Neural crest cell (in vitro differentiated cells): Measurements from ENCODE around the gene SCUBE1. TPM values are rescaled to one million over a fixed set of nuclear protein-coding genes. Genes with fewer than 3 reads are reported as not detected.

ENCODE experiments used
- DNase-seq: peaks from one replicate; pipeline ENCODE4 v3.0.0; 2021; ENCODE audit warnings: low read depth, mixed read lengths, low spot score
- H3K27ac Mint-ChIP-seq: one replicate; pipeline ENCODE4 v1.8.0; 2021; ENCODE audit warnings: mild to moderate bottlenecking, mixed read lengths; ENCODE audit not compliant: unreplicated experiment
- H3K27me3 Mint-ChIP-seq: 2 replicates; pipeline ENCODE4 v1.8.0; 2021; ENCODE audit warnings: low read depth, mild to moderate bottlenecking, mixed read lengths
- H3K36me3 Mint-ChIP-seq: 2 replicates; pipeline ENCODE4 v1.8.0; 2021; ENCODE audit warnings: low read depth, mild to moderate bottlenecking, mixed read lengths
- H3K4me1 Mint-ChIP-seq: 2 replicates; pipeline ENCODE4 v1.8.0; 2021; ENCODE audit warnings: mixed read lengths
- H3K4me3 Mint-ChIP-seq: one replicate; pipeline ENCODE4 v1.8.0; 2021; ENCODE audit warnings: mild to moderate bottlenecking, mixed read lengths
- H3K9me3 Mint-ChIP-seq: 2 replicates; pipeline ENCODE4 v1.8.0; 2021; ENCODE audit warnings: mixed read lengths
- long read RNA-seq: library from polyadenylated mRNA; unstranded; transcript quantifications from one replicate; pipeline ENCODE4 v2.0.0, GENCODE V29; 2020
- total RNA-seq: library from RNA; stranded (reverse); gene quantifications from 2 replicates; pipeline ENCODE4 v1.2.1, GENCODE V29; 2021
- TF ChIP-seq, protein P1 (sequence below): fragments of 200-600 bp; sonication (generic); conservative IDR thresholded peaks from 2 replicates; pipeline ENCODE4 v1.5.0; 2021; ENCODE audit warnings: antibody characterized with exemption, mild to moderate bottlenecking

Gene SCUBE1
- total RNA-seq = 10.6 and 12.1 TPM in 2 replicates
- long read RNA-seq, partial matches to known transcripts = 0 of 1 reads
- long read RNA-seq, other reads (novel, unspliced or antisense) = 1 of 1 reads

DNA sequence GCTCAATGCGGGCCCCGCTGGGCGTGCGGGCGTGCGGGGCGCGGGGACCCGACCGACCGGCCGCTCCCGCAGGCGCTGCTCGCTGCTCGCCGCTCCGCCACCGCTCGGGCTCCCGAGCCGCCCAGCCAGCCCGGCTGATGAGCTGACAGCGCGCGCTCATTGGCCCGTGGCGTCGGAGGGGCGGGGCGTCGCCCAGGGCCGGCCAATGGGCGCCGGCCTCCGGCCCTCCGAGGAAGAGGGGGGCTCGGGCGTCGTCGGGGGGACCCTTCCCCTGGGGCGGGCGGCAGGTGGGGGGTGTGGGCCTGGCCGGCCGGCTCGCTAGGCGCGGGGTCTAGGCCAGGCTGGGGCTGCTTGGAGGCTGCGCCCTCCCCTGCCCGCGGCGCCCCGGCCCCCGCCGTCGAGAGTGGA, at the start of gene SCUBE1:
TSS of gene SCUBE1 (minus strand) at position 111 of the 408 bp plus-strand sequence. CDS start 111 bp downstream, outside the sequence.
- H3K36me3 Mint-ChIP-seq = no peaks in the 10 kb centered on the region
- peaks cover 75% of the 10 kb centered on the region for H3K27me3 Mint-ChIP-seq
- H3K4me1 Mint-ChIP-seq = peaks cover 12% of the 10 kb centered on the region
- DNase-seq = peak; percentile 65
- peak within 1 kb of the TSS; percentile 75 for H3K4me3 Mint-ChIP-seq
- H3K9me3 Mint-ChIP-seq = no peaks in the 10 kb centered on the region
- TF ChIP-seq, protein P1, sequence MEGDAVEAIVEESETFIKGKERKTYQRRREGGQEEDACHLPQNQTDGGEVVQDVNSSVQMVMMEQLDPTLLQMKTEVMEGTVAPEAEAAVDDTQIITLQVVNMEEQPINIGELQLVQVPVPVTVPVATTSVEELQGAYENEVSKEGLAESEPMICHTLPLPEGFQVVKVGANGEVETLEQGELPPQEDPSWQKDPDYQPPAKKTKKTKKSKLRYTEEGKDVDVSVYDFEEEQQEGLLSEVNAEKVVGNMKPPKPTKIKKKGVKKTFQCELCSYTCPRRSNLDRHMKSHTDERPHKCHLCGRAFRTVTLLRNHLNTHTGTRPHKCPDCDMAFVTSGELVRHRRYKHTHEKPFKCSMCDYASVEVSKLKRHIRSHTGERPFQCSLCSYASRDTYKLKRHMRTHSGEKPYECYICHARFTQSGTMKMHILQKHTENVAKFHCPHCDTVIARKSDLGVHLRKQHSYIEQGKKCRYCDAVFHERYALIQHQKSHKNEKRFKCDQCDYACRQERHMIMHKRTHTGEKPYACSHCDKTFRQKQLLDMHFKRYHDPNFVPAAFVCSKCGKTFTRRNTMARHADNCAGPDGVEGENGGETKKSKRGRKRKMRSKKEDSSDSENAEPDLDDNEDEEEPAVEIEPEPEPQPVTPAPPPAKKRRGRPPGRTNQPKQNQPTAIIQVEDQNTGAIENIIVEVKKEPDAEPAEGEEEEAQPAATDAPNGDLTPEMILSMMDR = no peak
- no peak within 1 kb of the TSS for H3K27ac Mint-ChIP-seq

DNA sequence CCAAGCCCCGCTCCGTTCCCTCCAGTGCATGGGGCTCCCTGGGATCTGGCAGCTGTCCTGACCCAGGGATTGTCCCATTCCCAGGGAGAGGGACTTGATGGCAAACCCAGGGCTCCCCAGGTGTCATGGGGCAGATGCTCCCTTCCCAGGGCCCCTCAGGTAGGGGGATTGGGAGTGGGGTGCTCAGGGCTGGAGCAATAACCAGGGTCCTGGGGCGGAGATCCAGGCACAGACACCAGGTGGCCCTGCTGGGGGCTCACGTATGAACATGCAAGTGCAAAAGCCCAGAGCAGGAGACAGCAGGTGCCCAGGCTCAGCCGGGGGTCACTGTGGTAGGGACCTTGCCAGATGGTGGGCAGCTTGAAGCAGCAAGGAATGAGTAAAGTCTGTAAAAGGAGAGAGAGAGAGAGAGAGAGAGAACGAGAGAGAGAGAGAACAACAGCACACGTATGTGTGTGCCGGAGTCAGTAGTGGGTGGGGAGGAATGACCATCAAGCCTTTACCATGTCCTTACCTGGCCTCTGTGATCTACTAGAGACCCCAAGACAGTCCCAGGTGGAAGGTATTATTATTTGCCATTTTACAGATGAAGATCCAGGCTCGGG, 49.3 kb upstream of the SCUBE1 start:
- H3K4me3 Mint-ChIP-seq = no peak overlapping the region

DNA sequence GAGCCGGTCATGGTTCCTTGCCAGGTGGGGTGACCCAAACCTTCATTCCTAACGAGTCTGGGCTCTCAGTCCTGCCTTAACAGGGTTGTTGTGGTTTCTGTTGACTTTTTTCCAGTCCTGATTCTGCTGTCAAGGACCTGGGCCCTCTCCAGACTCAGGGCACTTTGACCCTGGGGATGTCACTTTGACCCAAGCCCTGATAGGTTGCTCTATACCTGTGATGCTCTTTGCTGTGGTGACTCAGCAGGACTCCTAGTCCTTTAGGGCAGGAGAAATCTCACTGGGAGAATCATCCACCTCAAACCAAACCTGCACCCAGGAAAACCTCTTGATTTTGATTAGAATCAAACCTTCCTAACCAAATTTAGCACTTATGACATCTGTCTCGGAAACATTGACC, 48.1 kb upstream of the SCUBE1 start:
- Mint-ChIP-seq H3K27me3 (peaks cover 21% of the 10 kb centered on the region), H3K4me1 (peaks cover 16% of the 10 kb centered on the region), H3K27ac (peak overlapping the region; percentile 86), H3K36me3 (no peaks in the 10 kb centered on the region), H3K4me3 (no peak overlapping the region), H3K9me3 (peaks cover 4% of the 10 kb centered on the region)
- TF ChIP-seq, protein P1 = no peak
- no peak for DNase-seq

More for the DNA sequence above, 49.3 kb upstream of the SCUBE1 start:
- Mint-ChIP-seq H3K27ac (peak overlapping the region; percentile 95), H3K9me3 (peaks cover 4% of the 10 kb centered on the region), H3K4me1 (peaks cover 16% of the 10 kb centered on the region), H3K27me3 (peaks cover 9% of the 10 kb centered on the region), H3K36me3 (no peaks in the 10 kb centered on the region)
- DNase-seq = no peak
- TF ChIP-seq, protein P1 = no peak

DNA sequence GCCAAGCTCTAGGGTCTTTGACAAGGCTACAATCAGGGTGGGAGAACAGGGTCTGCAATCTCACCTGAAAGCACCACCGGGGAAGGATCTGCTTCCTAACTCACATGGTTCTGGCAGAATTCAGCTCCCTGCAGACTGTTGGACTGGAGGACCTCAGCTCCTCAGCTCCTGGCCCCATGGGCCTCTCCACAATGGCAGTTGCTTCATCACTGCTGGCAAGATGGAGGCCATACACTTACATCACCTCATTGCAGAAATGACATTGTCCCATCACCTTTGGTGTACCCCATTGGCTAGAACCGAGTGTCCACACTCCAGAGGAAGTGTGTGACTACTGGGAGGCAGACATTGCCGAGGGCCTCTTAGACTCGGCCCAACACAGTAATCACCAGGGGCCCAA, 47.7 kb upstream of the SCUBE1 start:
- H3K9me3 Mint-ChIP-seq = peaks cover 4% of the 10 kb centered on the region
- no peak overlapping the region for H3K4me3 Mint-ChIP-seq
- DNase-seq = no peak
- H3K27me3 Mint-ChIP-seq = peaks cover 25% of the 10 kb centered on the region
- H3K27ac Mint-ChIP-seq = no peak overlapping the region
- peaks cover 16% of the 10 kb centered on the region for H3K4me1 Mint-ChIP-seq
- TF ChIP-seq, protein P1 = no peak
- no peaks in the 10 kb centered on the region for H3K36me3 Mint-ChIP-seq

DNA sequence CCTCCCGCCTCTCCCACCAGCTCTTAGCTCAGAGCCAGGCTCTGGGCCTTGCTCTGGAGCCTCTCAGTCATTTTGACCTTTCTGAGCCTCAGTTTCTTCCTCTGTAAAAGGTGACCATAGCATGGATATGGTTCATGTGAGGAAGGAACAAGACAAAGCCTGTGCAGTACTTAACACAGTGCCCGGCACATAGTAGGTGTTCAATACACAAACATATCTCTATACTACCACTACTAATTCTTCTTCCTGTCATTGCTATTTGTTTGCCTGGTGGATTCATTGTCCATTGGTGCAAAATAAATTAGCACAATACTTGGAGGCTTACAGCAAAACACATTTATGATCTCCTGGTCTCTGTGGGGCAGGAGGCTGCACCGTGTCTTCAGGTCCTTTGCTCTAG, 47.0 kb upstream of the SCUBE1 start:
- Mint-ChIP-seq H3K36me3 (no peaks in the 10 kb centered on the region), H3K27me3 (peaks cover 32% of the 10 kb centered on the region), H3K4me1 (peaks cover 16% of the 10 kb centered on the region), H3K9me3 (peaks cover 4% of the 10 kb centered on the region), H3K4me3 (no peak overlapping the region), H3K27ac (no peak overlapping the region)
- no peak for DNase-seq
- TF ChIP-seq, protein P1 = no peak
